Stimulated activated memory B cell treated with anti-CD40 and anti-IgM and Interleukin-4, amounts not matched to agents 10 μg/mL and 1 μg/mL and 100 μg/mL, for 72 hours (primary cell): ENCODE results near the gene CHI3L1.

Source experiments
- ATAC-seq: fragments of 150-1000 bp; cut with Tn5 transposase; 2 replicates; pipeline ENCODE4 v1.10.0; 2021
- H3K27ac Mint-ChIP-seq: one replicate; pipeline ENCODE4 v1.8.0; 2022; ENCODE audit warnings: mild to moderate bottlenecking, mixed read lengths
- H3K27me3 Mint-ChIP-seq: one replicate; pipeline ENCODE4 v1.8.0; 2022; ENCODE audit warnings: mixed read lengths
- H3K36me3 Mint-ChIP-seq: one replicate; pipeline ENCODE4 v1.8.0; 2022; ENCODE audit warnings: mixed read lengths
- H3K4me1 Mint-ChIP-seq: one replicate; pipeline ENCODE4 v1.8.0; 2022; ENCODE audit warnings: mixed read lengths
- H3K4me3 Mint-ChIP-seq: one replicate; pipeline ENCODE4 v1.8.0; 2022; ENCODE audit warnings: mild to moderate bottlenecking, moderate library complexity, mixed read lengths
- H3K9me3 Mint-ChIP-seq: one replicate; pipeline ENCODE4 v1.8.0; 2022; ENCODE audit warnings: mixed read lengths

The CHI3L1 gene

DNA sequence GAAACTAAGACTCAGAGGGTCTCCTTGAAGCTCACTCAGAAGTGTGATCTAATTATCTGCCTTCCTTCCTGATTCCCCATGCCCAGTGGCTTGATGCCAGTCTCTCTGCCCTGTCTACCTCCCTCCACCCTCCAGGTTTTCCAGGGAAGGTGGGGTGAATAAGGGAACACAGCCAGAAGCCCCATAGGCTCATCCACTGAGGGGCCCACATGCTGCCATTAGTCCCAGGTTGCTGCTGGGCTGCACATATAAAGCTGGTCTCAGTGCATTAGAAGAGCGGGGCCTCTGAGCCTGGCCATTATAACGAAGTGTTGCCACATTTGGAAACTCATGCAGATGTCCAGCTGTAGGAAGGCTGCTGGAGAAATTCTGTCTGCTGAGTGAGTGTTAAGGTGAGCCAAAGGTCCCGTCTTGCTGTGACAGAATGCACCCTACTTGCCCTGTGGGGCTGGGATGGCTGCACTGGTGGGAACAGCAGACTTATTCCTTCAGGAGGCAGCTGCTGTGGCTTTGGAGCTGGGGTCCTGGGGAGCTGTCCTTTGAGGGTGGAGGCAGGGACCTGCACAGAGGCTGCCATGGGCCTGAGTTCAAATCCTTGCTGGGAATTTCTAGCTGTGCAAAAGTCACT lies 56.0 kb downstream of the CHI3L1 start:
- Mint-ChIP-seq H3K27me3 (peaks cover 57% of the 10 kb centered on the region), H3K9me3 (no peaks in the 10 kb centered on the region), H3K27ac (no peak overlapping the region), H3K36me3 (no peaks in the 10 kb centered on the region), H3K4me1 (peaks cover 17% of the 10 kb centered on the region), H3K4me3 (no peak overlapping the region)
- ATAC-seq = no peak

GRCh38 chr1:203129501-203130231 lies 56.8 kb downstream of the CHI3L1 start:
- ATAC-seq = no peak
- Mint-ChIP-seq H3K4me3 (no peak overlapping the region), H3K27ac (no peak overlapping the region), H3K9me3 (no peaks in the 10 kb centered on the region), H3K36me3 (no peaks in the 10 kb centered on the region), H3K27me3 (peaks cover 65% of the 10 kb centered on the region), H3K4me1 (peaks cover 17% of the 10 kb centered on the region)
